ENCODE results near the gene TSHZ2.
"Not testable (repeated sequence)": the region's sequence is repeated elsewhere in the genome, so short reads cannot be mapped to it uniquely, and the experiment has no call there.

Gene TSHZ2

DNA sequence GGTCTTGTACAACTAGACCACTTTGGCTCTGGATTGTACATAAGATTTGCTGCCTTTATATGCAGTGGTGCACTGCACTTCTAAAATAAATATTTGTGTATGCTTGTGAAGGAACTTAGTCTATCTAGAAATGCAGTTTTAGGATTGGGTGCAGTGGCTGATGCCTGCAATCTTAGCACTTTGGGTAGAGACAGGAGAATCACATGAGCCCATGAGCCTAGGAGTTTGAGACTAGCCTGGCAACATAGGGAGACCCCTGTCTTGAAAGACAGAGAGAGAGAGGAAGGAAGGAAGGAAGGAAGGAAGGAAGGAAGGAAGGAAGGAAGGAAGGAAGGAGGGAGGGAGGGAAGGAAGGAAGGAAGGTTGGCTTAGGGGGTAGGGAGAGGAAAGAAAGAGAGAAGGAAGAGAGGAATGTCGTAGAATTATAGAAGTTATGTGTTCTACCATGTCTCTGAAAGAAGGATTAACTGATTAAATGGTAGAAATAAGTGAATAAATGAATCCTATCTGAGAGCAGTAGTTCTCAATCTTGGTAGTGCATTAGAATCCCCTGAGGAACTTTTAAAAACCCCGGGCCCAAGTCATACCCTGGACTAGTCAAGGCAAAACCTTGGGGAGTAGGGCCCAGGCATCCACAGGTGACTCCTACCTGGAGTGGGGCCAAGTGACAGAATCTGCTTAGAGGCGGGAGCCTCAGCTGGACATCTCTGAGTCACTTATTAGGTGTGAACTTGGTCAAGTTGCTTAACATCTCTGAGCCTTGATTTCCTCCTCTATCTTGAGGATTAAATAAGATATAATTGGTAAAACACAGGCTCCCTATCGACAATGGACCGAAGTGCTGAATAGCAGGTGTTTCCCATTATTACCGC lies 491.2 kb downstream of the TSHZ2 start:
- Histone ChIP-seq H3K27ac (ENCODE audit: low read depth, low read length) (no peak overlapping the region), H3K27me3 (ENCODE audit: control insufficient read depth in 5 of 5, insufficient read depth in 4 of 5, low read length in 5 of 5) (no peaks in the 10 kb centered on the region), H3K4me3 (ENCODE audit: low read depth in 1 of 5, low read length in 5 of 5) (no peak overlapping the region), H3K4me1 (ENCODE audit: control insufficient read depth in 5 of 5, insufficient read depth in 5 of 5, low read length in 5 of 5) (no peaks in the 10 kb centered on the region), H3K36me3 (ENCODE audit: control insufficient read depth in 5 of 5, insufficient read depth in 5 of 5, low read length in 5 of 5) (no peaks in the 10 kb centered on the region), H3K9ac (ENCODE audit: low read length in 5 of 5) (no peak overlapping the region), H3K9me3 (ENCODE audit: control insufficient read depth in 5 of 5, low read length in 5 of 5) (no peaks in the 10 kb centered on the region)

- no peaks in the 10 kb centered on the region for H3K36me3 ChIP-seq (ENCODE audit: control insufficient read depth in 5 of 5, insufficient read depth in 5 of 5, low read length in 5 of 5)
- H3K27me3 ChIP-seq (ENCODE audit: control insufficient read depth in 5 of 5, insufficient read depth in 4 of 5, low read length in 5 of 5) = no peaks in the 10 kb centered on the region
- H3K9me3 ChIP-seq (ENCODE audit: control insufficient read depth in 5 of 5, low read length in 5 of 5) = no peaks in the 10 kb centered on the region
- no peaks in the 10 kb centered on the region for H3K4me1 ChIP-seq (ENCODE audit: control insufficient read depth in 5 of 5, insufficient read depth in 5 of 5, low read length in 5 of 5)
- H3K4me3 ChIP-seq (ENCODE audit: low read depth in 1 of 5, low read length in 5 of 5) = no peak overlapping the region
- no peak overlapping the region for H3K9ac ChIP-seq (ENCODE audit: low read length in 5 of 5)
- H3K27ac ChIP-seq (ENCODE audit: low read depth, low read length) = no peak overlapping the region
These were observed 494.1 kb downstream of the TSHZ2 start for GRCh38 chr20:53466279-53466678.

DNA sequence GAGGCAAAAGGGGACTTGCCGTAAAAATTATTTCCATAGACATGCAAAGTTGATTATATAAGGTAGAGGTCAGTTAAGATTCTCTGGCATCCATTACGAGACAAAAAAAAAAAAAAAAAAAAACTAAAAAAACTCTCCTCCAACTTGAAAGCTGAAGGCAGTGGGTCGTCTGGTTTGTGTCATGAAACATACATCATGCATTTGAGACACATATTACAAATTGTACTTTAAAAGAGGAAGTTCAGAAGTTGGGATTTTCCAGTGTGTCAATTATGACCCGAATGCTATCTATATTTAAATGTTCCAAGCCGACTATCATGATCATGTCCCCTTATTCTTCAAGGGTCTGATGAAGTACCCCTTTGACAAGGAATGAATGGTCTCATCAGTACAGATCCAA lies 496.4 kb downstream of the TSHZ2 start:
- no peak overlapping the region for H3K4me3 ChIP-seq (ENCODE audit: low read depth in 1 of 5, low read length in 5 of 5)
- H3K4me1 ChIP-seq (ENCODE audit: control insufficient read depth in 5 of 5, insufficient read depth in 5 of 5, low read length in 5 of 5) = no peaks in the 10 kb centered on the region
- H3K9ac ChIP-seq (ENCODE audit: low read length in 5 of 5) = no peak overlapping the region
- no peaks in the 10 kb centered on the region for H3K27me3 ChIP-seq (ENCODE audit: control insufficient read depth in 5 of 5, insufficient read depth in 4 of 5, low read length in 5 of 5)
- no peaks in the 10 kb centered on the region for H3K36me3 ChIP-seq (ENCODE audit: control insufficient read depth in 5 of 5, insufficient read depth in 5 of 5, low read length in 5 of 5)
- no peaks in the 10 kb centered on the region for H3K9me3 ChIP-seq (ENCODE audit: control insufficient read depth in 5 of 5, low read length in 5 of 5)
- no peak overlapping the region for H3K27ac ChIP-seq (ENCODE audit: low read depth, low read length)

GRCh38 chr20:53472859-53473258 lies 500.7 kb downstream of the TSHZ2 start:
- H3K4me1 ChIP-seq (ENCODE audit: control insufficient read depth in 5 of 5, insufficient read depth in 5 of 5, low read length in 5 of 5); H3K27ac ChIP-seq (ENCODE audit: low read depth, low read length); H3K9me3 ChIP-seq (ENCODE audit: control insufficient read depth in 5 of 5, low read length in 5 of 5); H3K9ac ChIP-seq (ENCODE audit: low read length in 5 of 5); H3K4me3 ChIP-seq (ENCODE audit: low read depth in 1 of 5, low read length in 5 of 5); H3K36me3 ChIP-seq (ENCODE audit: control insufficient read depth in 5 of 5, insufficient read depth in 5 of 5, low read length in 5 of 5); H3K27me3 ChIP-seq (ENCODE audit: control insufficient read depth in 5 of 5, insufficient read depth in 4 of 5, low read length in 5 of 5): not testable (repeated sequence)

- peaks cover 0 to 5% (median 3%) of the 10 kb centered on the region in 5 donors for H3K9me3 ChIP-seq (ENCODE audit: control insufficient read depth in 5 of 5, low read length in 5 of 5)
- H3K4me3 ChIP-seq (ENCODE audit: low read depth in 1 of 5, low read length in 5 of 5) = no peak overlapping the region
- H3K36me3 ChIP-seq (ENCODE audit: control insufficient read depth in 5 of 5, insufficient read depth in 5 of 5, low read length in 5 of 5) = no peaks in the 10 kb centered on the region
- no peaks in the 10 kb centered on the region for H3K27me3 ChIP-seq (ENCODE audit: control insufficient read depth in 5 of 5, insufficient read depth in 4 of 5, low read length in 5 of 5)
- H3K9ac ChIP-seq (ENCODE audit: low read length in 5 of 5) = no peak overlapping the region
- no peak overlapping the region for H3K27ac ChIP-seq (ENCODE audit: low read depth, low read length)
- no peaks in the 10 kb centered on the region for H3K4me1 ChIP-seq (ENCODE audit: control insufficient read depth in 5 of 5, insufficient read depth in 5 of 5, low read length in 5 of 5)
These were observed 508.8 kb downstream of the TSHZ2 start for GRCh38 chr20:53480913-53481312.

- Histone ChIP-seq H3K9ac (ENCODE audit: low read length in 5 of 5) (no peak overlapping the region), H3K36me3 (ENCODE audit: control insufficient read depth in 5 of 5, insufficient read depth in 5 of 5, low read length in 5 of 5) (no peaks in the 10 kb centered on the region), H3K27ac (ENCODE audit: low read depth, low read length) (no peak overlapping the region), H3K4me1 (ENCODE audit: control insufficient read depth in 5 of 5, insufficient read depth in 5 of 5, low read length in 5 of 5) (peaks cover 0 to 5% (median 1%) of the 10 kb centered on the region in 5 donors), H3K9me3 (ENCODE audit: control insufficient read depth in 5 of 5, low read length in 5 of 5) (peaks cover 0 to 5% (median 3%) of the 10 kb centered on the region in 5 donors), H3K4me3 (ENCODE audit: low read depth in 1 of 5, low read length in 5 of 5) (no peak overlapping the region), H3K27me3 (ENCODE audit: control insufficient read depth in 5 of 5, insufficient read depth in 4 of 5, low read length in 5 of 5) (no peaks in the 10 kb centered on the region)
These were observed 515.5 kb downstream of the TSHZ2 start for GRCh38 chr20:53487461-53488200.

DNA sequence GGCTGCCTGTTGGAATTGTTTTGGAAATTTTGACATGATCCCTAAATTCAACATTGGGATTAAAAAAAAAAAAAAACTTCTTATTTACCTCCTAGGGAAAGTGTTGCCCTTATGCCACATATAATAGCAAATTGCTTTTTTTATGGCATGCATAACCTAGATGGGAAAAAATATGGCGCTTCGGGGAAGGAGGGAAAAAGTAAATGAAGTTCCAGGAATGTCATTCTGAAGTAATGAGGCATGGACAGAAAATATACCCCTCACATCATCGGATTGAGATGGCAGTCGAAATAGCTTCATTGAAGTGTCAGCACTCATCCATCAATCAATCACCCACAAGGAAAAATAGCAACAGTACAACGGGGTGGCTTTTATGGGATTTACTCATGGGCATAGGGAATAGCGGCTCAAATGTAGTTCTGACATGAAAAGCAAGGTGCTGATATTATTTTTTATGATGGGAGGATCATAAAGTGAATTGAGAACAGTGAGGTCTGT lies 516.7 kb downstream of the TSHZ2 start:
- no peak overlapping the region for H3K27ac ChIP-seq (ENCODE audit: low read depth, low read length)
- no peaks in the 10 kb centered on the region for H3K36me3 ChIP-seq (ENCODE audit: control insufficient read depth in 5 of 5, insufficient read depth in 5 of 5, low read length in 5 of 5)
- no peaks in the 10 kb centered on the region for H3K27me3 ChIP-seq (ENCODE audit: control insufficient read depth in 5 of 5, insufficient read depth in 4 of 5, low read length in 5 of 5)
- H3K4me3 ChIP-seq (ENCODE audit: low read depth in 1 of 5, low read length in 5 of 5) = no peak overlapping the region
- H3K4me1 ChIP-seq (ENCODE audit: control insufficient read depth in 5 of 5, insufficient read depth in 5 of 5, low read length in 5 of 5) = peaks cover 0 to 13% (median 8%) of the 10 kb centered on the region in 5 donors
- H3K9me3 ChIP-seq (ENCODE audit: control insufficient read depth in 5 of 5, low read length in 5 of 5) = peaks cover 0 to 3% (median 1%) of the 10 kb centered on the region in 5 donors
- H3K9ac ChIP-seq (ENCODE audit: low read length in 5 of 5) = no peak overlapping the region

- H3K9ac ChIP-seq (ENCODE audit: low read length in 5 of 5) = no peak overlapping the region
- no peaks in the 10 kb centered on the region for H3K27me3 ChIP-seq (ENCODE audit: control insufficient read depth in 5 of 5, insufficient read depth in 4 of 5, low read length in 5 of 5)
- peaks cover 0 to 13% (median 8%) of the 10 kb centered on the region in 5 donors for H3K4me1 ChIP-seq (ENCODE audit: control insufficient read depth in 5 of 5, insufficient read depth in 5 of 5, low read length in 5 of 5)
- H3K36me3 ChIP-seq (ENCODE audit: control insufficient read depth in 5 of 5, insufficient read depth in 5 of 5, low read length in 5 of 5) = no peaks in the 10 kb centered on the region
- H3K27ac ChIP-seq (ENCODE audit: low read depth, low read length) = no peak overlapping the region
- H3K4me3 ChIP-seq (ENCODE audit: low read depth in 1 of 5, low read length in 5 of 5) = no peak overlapping the region
- H3K9me3 ChIP-seq (ENCODE audit: control insufficient read depth in 5 of 5, low read length in 5 of 5) = no peaks in the 10 kb centered on the region
These were observed 517.4 kb downstream of the TSHZ2 start for GRCh38 chr20:53489528-53489927.

DNA sequence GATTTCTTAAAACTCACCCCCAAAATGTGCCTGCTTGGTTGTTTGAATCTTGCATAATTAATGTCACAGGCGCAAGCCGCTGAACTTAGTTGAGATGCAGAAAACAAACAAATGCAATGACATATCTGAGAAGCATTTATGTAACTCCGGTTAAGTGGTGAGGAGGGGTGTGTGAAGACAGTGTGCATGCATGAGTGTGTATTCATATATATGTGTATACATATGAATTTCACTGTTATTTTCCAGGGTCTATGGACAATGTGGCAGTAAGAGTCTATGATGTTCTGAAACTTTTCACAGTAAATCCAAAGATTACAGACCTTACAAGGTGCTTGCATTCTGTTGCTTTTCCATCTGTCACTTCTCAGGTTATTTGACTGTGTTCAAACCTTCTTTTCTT lies 518.5 kb downstream of the TSHZ2 start:
- H3K9me3 ChIP-seq (ENCODE audit: control insufficient read depth in 5 of 5, low read length in 5 of 5) = no peaks in the 10 kb centered on the region
- no peak overlapping the region for H3K4me3 ChIP-seq (ENCODE audit: low read depth in 1 of 5, low read length in 5 of 5)
- H3K27me3 ChIP-seq (ENCODE audit: control insufficient read depth in 5 of 5, insufficient read depth in 4 of 5, low read length in 5 of 5) = no peaks in the 10 kb centered on the region
- no peak overlapping the region for H3K9ac ChIP-seq (ENCODE audit: low read length in 5 of 5)
- H3K4me1 ChIP-seq (ENCODE audit: control insufficient read depth in 5 of 5, insufficient read depth in 5 of 5, low read length in 5 of 5) = peaks cover 0 to 13% (median 8%) of the 10 kb centered on the region in 5 donors
- no peak overlapping the region for H3K27ac ChIP-seq (ENCODE audit: low read depth, low read length)
- no peaks in the 10 kb centered on the region for H3K36me3 ChIP-seq (ENCODE audit: control insufficient read depth in 5 of 5, insufficient read depth in 5 of 5, low read length in 5 of 5)

DNA sequence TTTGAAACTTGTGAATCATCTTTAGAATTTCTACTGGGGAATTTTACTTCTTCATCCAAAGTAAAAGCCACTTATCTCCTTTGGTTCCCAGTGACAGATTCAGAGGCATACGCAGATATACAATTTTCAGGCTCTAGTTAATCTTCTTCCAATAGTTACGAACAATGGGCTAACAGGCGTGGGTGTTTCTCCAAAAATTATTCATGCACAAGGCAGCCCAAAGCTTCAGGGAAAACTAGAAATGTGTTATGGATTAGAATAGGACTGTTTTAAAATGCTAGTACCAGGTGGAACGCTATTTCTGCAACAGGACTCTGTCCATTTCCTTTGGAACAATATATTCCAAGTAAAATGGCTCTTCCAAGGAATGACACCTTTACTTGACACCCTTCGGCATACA lies 519.3 kb downstream of the TSHZ2 start:
- Histone ChIP-seq H3K4me1 (ENCODE audit: control insufficient read depth in 5 of 5, insufficient read depth in 5 of 5, low read length in 5 of 5) (peaks cover 0 to 13% (median 8%) of the 10 kb centered on the region in 5 donors), H3K27me3 (ENCODE audit: control insufficient read depth in 5 of 5, insufficient read depth in 4 of 5, low read length in 5 of 5) (no peaks in the 10 kb centered on the region), H3K4me3 (ENCODE audit: low read depth in 1 of 5, low read length in 5 of 5) (no peak overlapping the region), H3K9ac (ENCODE audit: low read length in 5 of 5) (no peak overlapping the region), H3K27ac (ENCODE audit: low read depth, low read length) (no peak overlapping the region), H3K9me3 (ENCODE audit: control insufficient read depth in 5 of 5, low read length in 5 of 5) (no peaks in the 10 kb centered on the region), H3K36me3 (ENCODE audit: control insufficient read depth in 5 of 5, insufficient read depth in 5 of 5, low read length in 5 of 5) (no peaks in the 10 kb centered on the region)
